Transverse colon (tissue), 4 donors: ENCODE measurements around the gene TPH2. TPM values are rescaled to one million over a fixed set of nuclear protein-coding genes. Genes with fewer than 3 reads are reported as not detected.

ENCODE experiments used
- DNase-seq: peaks from one replicate; pipeline ENCODE4 v3.0.0-alpha.2; 2019
- H3K27ac ChIP-seq, 4 donors: fragments of 200-600 bp; sonication (generic); 2 replicates each; pipeline ENCODE4 v1.5.1; 2016 to 2018; ENCODE audit warnings: inconsistent platforms in 4 of 4
- H3K27me3 ChIP-seq: fragments of 200-600 bp; sonication (generic); 2 replicates; pipeline ENCODE4 v1.5.1; 2017; ENCODE audit warnings: inconsistent platforms
- H3K36me3 ChIP-seq, 4 donors: fragments of 200-600 bp; sonication (generic); 2 replicates each; pipeline ENCODE4 v1.5.1; 2017 to 2019; ENCODE audit warnings: inconsistent platforms in 4 of 4
- H3K4me1 ChIP-seq, 4 donors: fragments of 200-600 bp; sonication (generic); 2 replicates each; pipeline ENCODE4 v1.5.1; 2017 to 2020; ENCODE audit warnings: inconsistent platforms in 4 of 4
- H3K4me3 ChIP-seq, 4 donors: fragments of 200-600 bp; sonication (generic); 1 replicate in 1 of 4; 2 replicates in 3 of 4; pipeline versions ENCODE4 v1.5.1 to v1.6.1; 2017 to 2019; ENCODE audit warnings: inconsistent platforms in 4 of 4
- H3K9me3 ChIP-seq, 2 donors: fragments of 200-600 bp; sonication (generic); 2 replicates each; pipeline ENCODE4 v1.5.1; 2017 to 2019; ENCODE audit warnings: inconsistent platforms in 2 of 2
- CTCF ChIP-seq, 5 experiments: fragments of 200-600 bp in 3 of 5; fragments of 450-650 bp in 2 of 5; sonication (generic) in 3 of 5; IDR thresholded peaks; 1 replicate in 2 of 5; 2 replicates in 3 of 5; pipeline ENCODE4 v1.5.1; 2016 to 2017; ENCODE audit warnings: antibody characterized with exemption in 5 of 5, inconsistent platforms in 3 of 5, mild to moderate bottlenecking in 2 of 5, moderate library complexity in 1 of 5
- EP300 ChIP-seq: sonication (generic); formaldehyde crosslinking; IDR thresholded peaks from one replicate; pipeline ENCODE4 v1.6.1; 2017; ENCODE audit warnings: antibody characterized with exemption, low read depth
- POLR2A ChIP-seq: fragments of 450-650 bp; IDR thresholded peaks from one replicate; pipeline ENCODE4 v1.6.1; 2016; ENCODE audit warnings: antibody characterized with exemption, mild to moderate bottlenecking, moderate library complexity
- POLR2AphosphoS5 ChIP-seq, 3 donors: sonication (generic); formaldehyde crosslinking; IDR thresholded peaks; one replicate each; pipeline ENCODE4 v1.6.1; 2016; ENCODE audit warnings: antibody characterized with exemption in 3 of 3
- WGBS, 2 donors: methylation state at CpG; one replicate each; pipeline ENCODE4 v1.1.5; 2018; ENCODE audit warnings: low coverage in 1 of 2; 5-methylcytosine and 5-hydroxymethylcytosine counted together
- in situ Hi-C, 4 donors: fragments of 200-750 bp; cut with MboI; loops; one replicate each; pipeline versions ENCODE4 v1.15.0 to v1.15.1; 2017; ENCODE audit warnings: low sequenced_read_pairs in 3 of 4, low pct_ligation_motif_present in 1 of 4, low pct_unique_long_range_greater_than_20kb in 1 of 4
- intact Hi-C: fragments of 100-400 bp; cut with DNase I; formaldehyde crosslinking; loops from one replicate; pipeline ENCODE4 v1.15.1; 2023; ENCODE audit warnings: low total_unique reads
- total RNA-seq, 4 donors: library from RNA; depleted of rRNA; stranded (reverse); fragments of >200 nt; gene quantifications; one replicate each; pipeline ENCODE4 v1.1.0, GENCODE V29; 2016

The TPH2 gene
- total RNA-seq, 4 donors from 2014 or later, result not detected

GRCh38 chr12:71900091-71900490 lies 38.6 kb upstream of the TPH2 start:
- WGBS, 2 donors, result 100% methylated on average over 2 of the region's 2 CpGs
- H3K4me3 ChIP-seq, result no peak overlapping the region

GRCh38 chr12:71904629-71905028 lies 34.0 kb upstream of the TPH2 start:
- intact Hi-C loops, result no loop called here
- Histone ChIP-seq H3K27ac (no peak overlapping the region), H3K36me3 (peaks cover 0 to 56% (median 16%) of the 10 kb centered on the region in 4 donors), H3K4me1 (no peaks in the 10 kb centered on the region), H3K27me3 (no peaks in the 10 kb centered on the region), H3K4me3 (no peak overlapping the region), H3K9me3 (no peaks in the 10 kb centered on the region)
- TF ChIP-seq CTCF (IDR thresholded peaks at IDR 0.05) (no peak), EP300 (no peak), POLR2A (no peak), POLR2AphosphoS5 (IDR thresholded peaks at IDR 0.05) (no peak)
- WGBS, 2 donors, result 51 to 64% methylated on average over 1 of the region's 1 CpG
- no peak for DNase-seq
- in situ Hi-C loops, result no loop called here

More at GRCh38 chr12:71900091-71900490, 38.6 kb upstream of the TPH2 start:
- in situ Hi-C loops, result no loop called here
- DNase-seq, result no peak
- Histone ChIP-seq H3K36me3 (peaks cover 0 to 66% (median 26%) of the 10 kb centered on the region in 4 donors), H3K27ac (no peak overlapping the region), H3K9me3 (no peaks in the 10 kb centered on the region), H3K27me3 (no peaks in the 10 kb centered on the region), H3K4me1 (no peaks in the 10 kb centered on the region)
- intact Hi-C loops, result no loop called here
- TF ChIP-seq POLR2A (no peak), EP300 (no peak), CTCF (IDR thresholded peaks at IDR 0.05) (no peak), POLR2AphosphoS5 (IDR thresholded peaks at IDR 0.05) (no peak)

- no peaks in the 10 kb centered on the region for H3K4me1 ChIP-seq
- WGBS, 2 donors, result 46 to 53% methylated on average over 4 of the region's 4 CpGs
- intact Hi-C loops, result no loop called here
- H3K27me3 ChIP-seq, result peaks cover 50% of the 10 kb centered on the region
- no peaks in the 10 kb centered on the region for H3K9me3 ChIP-seq
- TF ChIP-seq EP300 (no peak), POLR2AphosphoS5 (IDR thresholded peaks at IDR 0.05) (no peak), POLR2A (no peak), CTCF (IDR thresholded peaks at IDR 0.05) (no peak)
- no peaks in the 10 kb centered on the region for H3K36me3 ChIP-seq
- no peak overlapping the region for H3K4me3 ChIP-seq
- H3K27ac ChIP-seq, result no peak overlapping the region
- in situ Hi-C loops, result loop anchor here in 1 of 4 donors (25.0 kb wide), 1 partner anchor 98 kb away; the partner anchor contains the start of gene TBC1D15
- no peak for DNase-seq
Measured at GRCh38 chr12:71935594-71935993, 3.1 kb upstream of the TPH2 start.

- in situ Hi-C loops, result loop anchor here in 1 of 4 donors (25.0 kb wide), 1 partner anchor 103 kb away; the partner anchor contains the start of gene TBC1D15
- Histone ChIP-seq H3K9me3 (no peaks in the 10 kb centered on the region), H3K27me3 (peaks cover 57% of the 10 kb centered on the region), H3K27ac (no peak overlapping the region), H3K4me3 (no peak overlapping the region), H3K4me1 (no peaks in the 10 kb centered on the region), H3K36me3 (no peaks in the 10 kb centered on the region)
- DNase-seq, result no peak
- intact Hi-C loops, result no loop called here
- no peak for TF ChIP-seq POLR2AphosphoS5 (IDR thresholded peaks at IDR 0.05)
- no peak for TF ChIP-seq POLR2A
- no peak for TF ChIP-seq CTCF (IDR thresholded peaks at IDR 0.05)
Measured at GRCh38 chr12:71940068-71940467, 1.4 kb downstream of the TPH2 start.
